ENCODE data around the gene GRAMD2A.

Gene GRAMD2A

GRCh38 chr15:72229076-72229946 is 31.7 kb upstream of the GRAMD2A start:
- Histone ChIP-seq H3K4me3 (ENCODE audit: low read depth, low read length) (peak overlapping the region; percentile 70), H3K36me3 (ENCODE audit: control insufficient read depth in 2 of 2, insufficient read depth in 1 of 2, low read length in 2 of 2) (peaks cover 14 to 22% of the 10 kb centered on the region in 2 experiments; a peak in 2 of 3 replicates), H3K4me1 (ENCODE audit: control insufficient read depth, insufficient read depth, low read length) (peaks cover 24% of the 10 kb centered on the region), H3K27ac (ENCODE audit: extremely low read depth, low read depth, low read length) (peak overlapping the region; percentile 98), H3K9me3 (ENCODE audit: control insufficient read depth, insufficient read depth, low read depth, low read length) (no peaks in the 10 kb centered on the region)
- CTCF ChIA-PET: interaction anchor here (0.6 to 2.6 kb wide), 5 partner anchors 11 to 1642 kb away, joined by 3 to 12 read pairs (median 7); no protein-coding TSS in a partner anchor
- POLR2A ChIA-PET: interaction anchor here (0.5 to 4.2 kb wide), 21 partner anchors 7 to 456 kb away, joined by 3 to 66 read pairs (median 7); partner anchors contain the start of genes BBS4 and HIGD2B
- TF ChIP-seq ZNF341 (tag by site-specific recombination; IDR thresholded peaks at IDR 0.05; ENCODE audit: low read depth) (peak; percentile 43; the same call in 1 of the 2 replicates), ZNF791 (tag by site-specific recombination; IDR thresholded peaks at IDR 0.05) (no peak), BCL11B (tag by site-specific recombination; IDR thresholded peaks at IDR 0.05; ENCODE audit: low read depth) (peak; percentile 35; the same call in 1 of the 2 replicates), ZNF148 (tag by site-specific recombination; IDR thresholded peaks at IDR 0.05; ENCODE audit: borderline replicate concordance) (no peak), IKZF3 (tag by site-specific recombination; IDR thresholded peaks at IDR 0.05) (peak; percentile 32; the same call in 1 of the 2 replicates), PATZ1 (tag by site-specific recombination; IDR thresholded peaks at IDR 0.05) (peak; percentile 68; the same call in 1 of the 2 replicates), ZBTB17 (tag by site-specific recombination; IDR thresholded peaks at IDR 0.05) (peak; percentile 47), ZNF529 (tag by site-specific recombination; IDR thresholded peaks at IDR 0.05; ENCODE audit: insufficient replicate concordance) (no peak), ZNF600 (tag by site-specific recombination; IDR thresholded peaks at IDR 0.05) (peak; percentile 12), ZIC2 (tag by site-specific recombination; IDR thresholded peaks at IDR 0.05) (peak; percentile 46; the same call in 1 of the 2 replicates), ZBTB11 (tag by site-specific recombination; conservative IDR thresholded peaks at IDR 0.05; ENCODE audit: low read depth) (peak; percentile 31; the same call in 1 of the 2 replicates), GLI2 (tag by site-specific recombination; IDR thresholded peaks at IDR 0.05; ENCODE audit: borderline replicate concordance, low read depth) (0 out of 2 replicates have a peak, but pooled peaks have one; percentile 11), ZSCAN4 (tag by site-specific recombination; IDR thresholded peaks at IDR 0.05) (0 out of 2 replicates have a peak, but pooled peaks have one; percentile 11)

All from HEK293 (cell line).